Pancreas (tissue), 10 donors: ENCODE results near the gene TSPEAR. TPM values are rescaled to one million over a fixed set of nuclear protein-coding genes. Genes with fewer than 3 reads are reported as not detected.

Experiments used
- ATAC-seq, 4 donors: fragments of 200-7000 bp; cut with Tn5 transposase; one replicate each; pipeline versions ENCODE4 v1.8.0 to v1.9.1; 2020; ENCODE audit warnings: mild to moderate bottlenecking in 4 of 4, moderate library complexity in 4 of 4
- DNase-seq, 6 donors: peaks; one replicate each; pipeline ENCODE4 v3.0.0-alpha.2; 2020
- FAIRE-seq: peaks from 2 replicates; lab custom pipeline; 2012; peaks lifted over from hg19 to GRCh38; lab: Jason Lieb, UNC
- H3K27ac ChIP-seq, 4 donors: fragments of 200-600 bp; sonication (generic); 1 replicate in 3 of 4; 2 replicates in 1 of 4; pipeline versions ENCODE4 v1.5.0 to v1.8.0; 2020
- H3K27me3 ChIP-seq, 4 donors: fragments of 200-600 bp; one replicate each; pipeline ENCODE4 v1.8.0; 2021
- H3K36me3 ChIP-seq, 3 donors: fragments of 200-600 bp; sonication (generic) in 1 of 3; one replicate each; pipeline versions ENCODE4 v1.5.0 to v1.8.0; 2020 to 2021
- H3K4me1 ChIP-seq, 3 donors: fragments of 200-600 bp; one replicate each; pipeline ENCODE4 v1.8.0; 2021
- H3K4me3 ChIP-seq, 4 donors: fragments of 200-600 bp; sonication (generic) in 2 of 4; one replicate each; pipeline versions ENCODE4 v1.5.0 to v1.8.0; 2020 to 2021
- H3K9me3 ChIP-seq, 4 donors: fragments of 200-600 bp; one replicate each; pipeline ENCODE4 v1.8.0; 2021
- WGBS, 2 donors: extraction: QIAGEN DNeasy Blood & Tissue Kit; methylation state at CpG; one replicate each; pipeline ENCODE4 v1.1.7; 2013; 5-methylcytosine and 5-hydroxymethylcytosine counted together
- intact Hi-C, 3 donors: fragments of 100-400 bp; cut with DNase I; formaldehyde crosslinking; loops; one replicate each; pipeline versions ENCODE4 v1.11.1 to v1.14.2; 2022
- polyA plus RNA-seq, 2 donors: library from polyadenylated mRNA; stranded (reverse); fragments of 200-250 nt; gene quantifications; one replicate each; pipeline ENCODE4 v1.2.3, GENCODE V29; 2013
- total RNA-seq, 6 donors: library from RNA; stranded (reverse); fragmentation: NEBNext Ultra II Directional in 4 of 6; extraction: Animal tissue kit (Norgen Biotek cat#: 25700) in 4 of 6; gene quantifications; one replicate each; pipeline versions ENCODE4 v1.2.1 to v1.2.4, GENCODE V29; 2021 to 2023
- TF ChIP-seq, protein P1 (sequence below), 4 donors: fragments of 200-600 bp; sonication (generic) in 3 of 4; IDR thresholded peaks; one replicate each; pipeline versions ENCODE4 v1.5.0 to v1.8.0; 2021; ENCODE audit warnings: antibody characterized with exemption in 4 of 4
- donor health status: healthy with polysubstance abuse.
- donor health status: DM: no; HTN: no; CAD: no; lungs with moderate emphysema.
- donor health status: DM: no; HTN: no; CAD: no.
- donor health status: control.
- donor health status: control.
- donor health status: Bipolar disorder and iron deficiency.
- donor health status: DM: yes; HTN: yes; CAD: no.
- donor health status: DM: no; HTN: no; CAD: no.
- donor health status: DM: no; HTN: no; CAD: no.
- donor health status: DM: yes; HTN: yes; CAD: no.

The TSPEAR gene
- total and polyA plus RNA-seq, 8 donors = 0.05 to 1.4 (median 0.25) TPM; not detected in 1

DNA sequence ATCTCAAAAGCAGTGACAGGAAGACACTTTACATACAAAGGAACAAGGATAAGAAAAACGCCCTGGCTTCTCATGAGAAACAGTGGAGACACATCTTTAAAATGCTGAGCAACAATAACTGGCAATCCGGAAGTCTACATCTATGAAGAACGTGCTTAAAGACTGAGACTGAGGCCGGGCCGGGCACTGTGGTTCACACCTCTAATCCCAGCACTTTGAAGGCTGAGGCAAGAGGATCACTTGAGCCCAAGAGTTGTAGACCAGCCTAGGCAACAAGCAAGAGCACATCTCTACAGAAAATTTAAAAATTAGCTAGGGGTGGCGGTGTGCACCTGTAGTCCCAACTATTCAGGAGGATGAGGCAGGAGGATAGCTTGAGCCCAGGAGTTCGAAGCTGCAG is 27.3 kb downstream of the TSPEAR start:
- Histone ChIP-seq H3K27ac (no peak overlapping the region), H3K27me3 (peaks cover 0 to 7% (median 0%) of the 10 kb centered on the region in 4 donors), H3K4me3 (no peak overlapping the region), H3K4me1 (no peaks in the 10 kb centered on the region), H3K36me3 (no peaks in the 10 kb centered on the region), H3K9me3 (no peaks in the 10 kb centered on the region)
- intact Hi-C loops = no loop called here
- DNase-seq = no peak
- WGBS, 2 donors = 52 to 67% methylated on average over 7 of the region's 7 CpGs
- no peak for FAIRE-seq
- ATAC-seq = no peak
- TF ChIP-seq, protein P1, sequence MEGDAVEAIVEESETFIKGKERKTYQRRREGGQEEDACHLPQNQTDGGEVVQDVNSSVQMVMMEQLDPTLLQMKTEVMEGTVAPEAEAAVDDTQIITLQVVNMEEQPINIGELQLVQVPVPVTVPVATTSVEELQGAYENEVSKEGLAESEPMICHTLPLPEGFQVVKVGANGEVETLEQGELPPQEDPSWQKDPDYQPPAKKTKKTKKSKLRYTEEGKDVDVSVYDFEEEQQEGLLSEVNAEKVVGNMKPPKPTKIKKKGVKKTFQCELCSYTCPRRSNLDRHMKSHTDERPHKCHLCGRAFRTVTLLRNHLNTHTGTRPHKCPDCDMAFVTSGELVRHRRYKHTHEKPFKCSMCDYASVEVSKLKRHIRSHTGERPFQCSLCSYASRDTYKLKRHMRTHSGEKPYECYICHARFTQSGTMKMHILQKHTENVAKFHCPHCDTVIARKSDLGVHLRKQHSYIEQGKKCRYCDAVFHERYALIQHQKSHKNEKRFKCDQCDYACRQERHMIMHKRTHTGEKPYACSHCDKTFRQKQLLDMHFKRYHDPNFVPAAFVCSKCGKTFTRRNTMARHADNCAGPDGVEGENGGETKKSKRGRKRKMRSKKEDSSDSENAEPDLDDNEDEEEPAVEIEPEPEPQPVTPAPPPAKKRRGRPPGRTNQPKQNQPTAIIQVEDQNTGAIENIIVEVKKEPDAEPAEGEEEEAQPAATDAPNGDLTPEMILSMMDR (IDR thresholded peaks at IDR 0.05) = no peak

DNA sequence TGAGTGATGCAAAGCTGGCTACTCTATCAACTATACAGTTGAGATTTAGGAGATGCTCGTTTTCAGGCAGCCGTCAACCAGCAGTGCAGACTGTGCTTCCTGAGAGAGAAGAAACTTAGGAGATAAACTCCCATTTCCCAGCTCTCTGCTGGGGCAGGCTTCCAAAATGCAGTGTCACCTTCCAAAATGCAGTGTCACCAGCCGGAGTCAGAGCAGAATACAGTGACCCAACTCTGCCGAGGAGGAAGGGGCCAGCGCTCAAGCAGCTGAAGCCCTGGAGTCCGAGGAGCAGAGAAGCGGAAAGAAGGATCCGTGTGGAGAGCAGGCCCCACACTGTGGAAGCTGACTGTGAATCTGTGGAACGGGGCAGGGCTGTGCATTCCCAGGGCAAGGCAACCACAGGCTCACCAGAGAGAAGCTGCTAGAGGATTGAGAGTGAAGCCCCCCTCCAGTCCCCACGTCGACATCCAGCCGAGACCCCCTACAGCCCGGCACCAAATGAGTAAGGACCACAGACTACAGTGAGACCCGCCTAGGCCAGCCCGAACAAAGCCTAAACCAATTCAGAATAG is 28.7 kb downstream of the TSPEAR start:
- 61 to 72% methylated on average over 15 of the region's 15 CpGs for WGBS, 2 donors
- no peak overlapping the region for H3K4me3 ChIP-seq
- H3K36me3 ChIP-seq = no peaks in the 10 kb centered on the region
- TF ChIP-seq, protein P1 (IDR thresholded peaks at IDR 0.05) = no peak
- no peaks in the 10 kb centered on the region for H3K4me1 ChIP-seq
- H3K9me3 ChIP-seq = no peaks in the 10 kb centered on the region
- intact Hi-C loops = no loop called here
- no peak overlapping the region for H3K27ac ChIP-seq
- H3K27me3 ChIP-seq = no peaks in the 10 kb centered on the region
- no peak for DNase-seq
- no peak for FAIRE-seq
- no peak for ATAC-seq

DNA sequence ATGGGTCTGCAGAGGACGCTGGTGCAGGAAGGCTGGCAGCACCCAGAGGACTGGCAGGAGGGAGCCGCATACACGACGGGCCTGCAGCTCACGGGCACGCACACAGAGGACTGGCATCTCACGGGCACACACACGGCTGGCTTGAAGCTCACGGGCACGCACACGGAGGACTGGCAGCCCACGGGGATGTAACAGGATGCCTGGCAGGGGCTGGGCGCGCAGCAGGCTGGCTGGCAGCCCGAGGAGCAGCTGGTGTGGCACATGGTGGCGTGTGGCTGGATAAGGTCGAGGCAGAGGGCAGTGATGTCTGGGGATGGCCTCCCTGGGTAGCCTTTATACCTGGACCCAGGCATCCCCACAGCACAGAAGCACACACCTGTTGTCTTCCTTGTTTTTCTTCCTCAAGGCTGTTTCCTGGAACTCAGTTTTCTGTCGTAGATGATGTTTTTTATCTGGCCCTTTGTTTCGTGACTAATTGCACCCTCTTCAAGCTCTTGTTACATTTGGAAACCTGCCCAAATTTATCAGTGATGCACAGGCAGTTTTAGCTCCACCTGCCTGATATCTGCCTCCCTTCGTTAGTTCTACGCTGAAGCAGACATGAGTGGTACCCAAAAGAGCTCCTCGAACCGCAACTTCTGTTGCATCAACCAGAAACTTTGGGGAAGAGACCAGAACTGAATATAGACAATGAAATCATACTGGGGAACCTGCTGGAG is 29.4 kb downstream of the TSPEAR start, which contains the start of gene KRTAP12-1:
Gene KRTAP12-1, minus strand, starts transcription at position 303 of the 719 bp plus-strand sequence. Its CDS starts 40 bp downstream, at position 263.
- H3K27me3 ChIP-seq = no peaks in the 10 kb centered on the region
- intact Hi-C loops = no loop called here
- no peaks in the 10 kb centered on the region for H3K36me3 ChIP-seq
- 57 to 63% methylated on average over 23 of the region's 23 CpGs for WGBS, 2 donors
- ATAC-seq = no peak
- H3K9me3 ChIP-seq = no peaks in the 10 kb centered on the region
- no peak within 1 kb of the TSS for H3K4me3 ChIP-seq
- no peaks in the 10 kb centered on the region for H3K4me1 ChIP-seq
- TF ChIP-seq, protein P1 (IDR thresholded peaks at IDR 0.05) = no peak
- no peak within 1 kb of the TSS for H3K27ac ChIP-seq
- no peak for FAIRE-seq
- no peak for DNase-seq

DNA sequence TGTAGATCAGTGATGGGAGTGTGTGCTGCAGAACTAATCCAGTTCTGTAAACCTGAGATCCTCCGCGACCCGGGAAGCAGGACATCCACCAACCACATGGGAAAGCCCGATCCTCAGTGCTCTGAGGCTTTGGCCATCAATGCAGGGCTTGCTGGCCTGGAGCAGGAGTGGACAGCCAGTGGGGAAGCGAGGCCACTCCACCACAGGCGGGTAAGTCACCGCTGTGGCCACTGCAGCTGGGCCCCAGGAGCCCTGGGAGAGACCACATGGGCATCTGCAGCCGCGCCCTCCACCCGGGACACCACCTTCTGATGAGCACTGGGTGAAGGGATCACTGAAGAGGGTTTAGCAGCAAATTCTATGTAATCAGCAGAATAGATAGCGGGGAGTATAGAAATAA is 30.2 kb downstream of the TSPEAR start:
- no peak for FAIRE-seq
- H3K4me3 ChIP-seq = no peak overlapping the region
- no peak for DNase-seq
- H3K27ac ChIP-seq = no peak overlapping the region
- no peaks in the 10 kb centered on the region for H3K9me3 ChIP-seq
- ATAC-seq = no peak
- intact Hi-C loops = no loop called here
- no peaks in the 10 kb centered on the region for H3K4me1 ChIP-seq
- WGBS, 2 donors = 55 to 79% methylated on average over 11 of the region's 11 CpGs
- no peaks in the 10 kb centered on the region for H3K36me3 ChIP-seq
- TF ChIP-seq, protein P1 (IDR thresholded peaks at IDR 0.05) = no peak
- no peaks in the 10 kb centered on the region for H3K27me3 ChIP-seq

DNA sequence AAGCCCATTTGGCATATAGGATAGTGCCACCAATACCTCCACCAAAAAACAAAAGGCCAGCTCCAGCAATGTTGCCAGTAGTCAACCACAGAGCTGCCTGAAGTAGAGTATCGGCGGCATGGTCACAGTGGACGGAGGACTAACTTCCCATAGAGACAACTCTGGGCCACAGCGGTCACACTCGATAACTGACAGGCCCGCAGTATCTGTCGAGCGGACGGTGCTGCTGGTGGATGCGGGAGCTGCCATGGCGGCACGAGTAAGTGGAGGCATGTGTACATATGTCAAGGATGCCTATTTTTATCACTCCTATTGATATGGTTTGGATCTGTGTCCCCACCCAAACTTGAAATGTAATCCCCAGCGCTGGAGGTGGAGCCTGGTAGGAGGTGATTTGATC is 33.5 kb downstream of the TSPEAR start:
- no peak overlapping the region for H3K27ac ChIP-seq
- no peaks in the 10 kb centered on the region for H3K27me3 ChIP-seq
- no peak overlapping the region for H3K4me3 ChIP-seq
- H3K9me3 ChIP-seq = no peaks in the 10 kb centered on the region
- no peak for DNase-seq
- no peak for FAIRE-seq
- no peak for ATAC-seq
- H3K4me1 ChIP-seq = no peaks in the 10 kb centered on the region
- 81 to 86% methylated on average over 13 of the region's 13 CpGs for WGBS, 2 donors
- intact Hi-C loops = no loop called here
- TF ChIP-seq, protein P1 (IDR thresholded peaks at IDR 0.05) = no peak
- no peaks in the 10 kb centered on the region for H3K36me3 ChIP-seq
